Measurements from ENCODE around the gene MUCL3.
"Not testable (repeated sequence)": the region's sequence is repeated elsewhere in the genome, so short reads cannot be mapped to it uniquely, and the experiment has no call there.

MUCL3 gene

GRCh38 chr6:30988209-30988825 is 47.5 kb downstream of the MUCL3 start:
- DNase-seq = no peak

- no peak for DNase-seq
Observed at GRCh38 chr6:30990422-30991086, 49.8 kb downstream of the MUCL3 start.

DNA sequence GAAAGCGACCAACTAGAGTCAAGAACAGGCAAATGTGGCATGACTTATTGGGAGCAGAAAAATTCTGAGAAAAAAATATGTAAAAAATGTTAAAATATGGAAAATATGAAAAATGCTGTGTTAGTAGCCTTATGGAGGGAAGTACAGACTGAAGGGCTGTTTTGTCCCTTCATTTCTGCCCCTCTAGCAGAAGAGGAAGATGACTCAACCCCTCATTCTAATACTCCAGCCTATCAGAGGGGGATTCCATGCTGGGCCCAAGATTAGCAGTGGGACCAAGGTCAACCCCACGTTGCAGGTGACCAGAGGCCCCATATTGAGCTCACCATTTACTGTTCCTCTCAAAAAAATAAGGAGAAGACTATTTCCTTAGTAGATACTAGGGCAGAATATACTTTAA is 51.1 kb downstream of the MUCL3 start:
- no peak for DNase-seq

DNA sequence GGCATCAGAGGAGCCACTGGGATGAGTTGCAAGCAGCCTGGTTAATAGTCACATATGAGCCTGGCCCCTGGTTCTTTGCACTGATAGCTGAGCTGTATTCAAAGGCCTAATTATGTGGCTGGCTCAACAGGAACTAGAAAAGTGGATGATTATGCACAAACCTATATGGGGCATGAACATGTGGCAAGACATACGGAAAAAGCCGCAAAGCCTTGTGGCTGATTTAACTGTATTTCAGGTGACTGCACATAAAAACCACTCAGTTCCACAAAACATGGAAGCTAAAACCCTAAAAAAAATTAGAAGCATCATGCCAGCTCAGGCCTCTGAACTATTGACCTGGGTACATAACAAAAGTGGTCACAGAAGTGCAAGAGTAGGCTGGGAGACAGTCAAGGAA is 56.5 kb downstream of the MUCL3 start:
- no peak for DNase-seq

DNA sequence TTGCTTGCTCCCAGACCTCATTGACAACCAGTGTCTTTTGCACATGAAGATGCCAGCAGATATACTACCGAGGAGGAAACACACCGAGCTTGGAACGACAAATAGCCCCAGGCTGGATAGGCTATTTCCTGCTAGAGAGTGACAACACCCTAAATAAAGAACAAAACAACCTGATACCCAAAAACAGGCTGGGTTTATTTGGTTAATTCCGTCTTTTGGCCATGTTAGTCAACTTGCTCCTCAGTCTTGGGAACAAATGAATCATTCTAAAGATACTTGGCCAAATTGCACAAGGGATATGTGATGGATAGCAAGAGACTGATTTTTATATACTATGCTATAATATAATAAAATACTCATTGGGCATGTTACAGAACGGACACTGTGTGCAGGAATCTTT is 58.0 kb downstream of the MUCL3 start:
- no peak for DNase-seq

GRCh38 chr6:31000067-31000860 is 59.5 kb downstream of the MUCL3 start:
- DNase-seq = not testable (repeated sequence)

GRCh38 chr6:31001281-31001888 is 60.6 kb downstream of the MUCL3 start:
- no peak for DNase-seq

DNA sequence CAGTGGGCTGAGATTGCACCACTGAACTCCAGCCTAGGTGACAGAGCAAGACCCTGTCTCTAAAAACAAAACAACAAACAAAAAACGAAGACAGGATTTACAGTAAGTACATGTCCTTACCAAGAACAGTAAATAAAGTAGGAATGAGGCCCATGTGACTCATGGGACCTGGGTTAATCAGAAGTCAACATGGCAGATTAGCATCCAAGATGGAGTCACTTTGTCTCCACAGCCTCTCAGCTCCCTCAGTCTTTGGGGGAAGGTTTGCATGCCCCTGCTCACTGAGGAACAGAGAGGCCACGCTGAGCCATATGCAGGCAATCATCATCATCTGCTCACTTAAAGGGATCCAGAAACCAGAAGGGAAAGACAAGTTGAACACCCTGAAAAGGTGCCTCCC is 61.7 kb downstream of the MUCL3 start:
- no peak for DNase-seq
